Peyer's patch (tissue), 4 donors: ENCODE data around the gene MTF2.

Source experiments
- POLR2A ChIP-seq, 2 donors: fragments of 450-650 bp; IDR thresholded peaks; one replicate each; pipeline ENCODE4 v1.5.1; 2017; ENCODE audit warnings: antibody characterized with exemption in 2 of 2, mild to moderate bottlenecking in 2 of 2, moderate library complexity in 2 of 2
- TF ChIP-seq, protein P1 (sequence below), 6 experiments: fragments of 450-650 bp in 4 of 6; fragments of 200-600 bp in 2 of 6; sonication (generic) in 1 of 6; IDR thresholded peaks; one replicate each; pipeline ENCODE4 v1.5.1; 2017 to 2019; ENCODE audit warnings: antibody characterized with exemption in 6 of 6, mild to moderate bottlenecking in 3 of 6, moderate library complexity in 1 of 6

DNA sequence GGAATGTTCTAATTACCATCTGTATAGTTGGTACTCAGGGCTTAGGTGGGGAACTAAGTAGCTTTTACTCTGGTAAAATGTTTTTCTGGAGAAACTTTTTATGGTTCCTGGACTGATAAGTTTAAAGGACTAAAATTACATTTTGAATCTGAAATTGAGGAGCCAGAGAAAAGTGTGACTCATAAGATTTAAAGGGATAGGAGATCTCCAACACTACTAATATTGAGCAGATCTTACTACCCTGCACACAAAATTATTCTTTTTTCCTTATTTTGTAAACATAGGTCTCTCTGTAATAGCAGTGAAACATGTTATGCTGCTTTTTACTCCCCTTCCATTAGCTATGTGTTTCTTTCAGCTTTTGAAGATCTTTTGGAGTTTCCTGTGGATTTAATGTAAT, 32.5 kb downstream of the MTF2 start:
- TF ChIP-seq POLR2A (IDR thresholded peaks at IDR 0.05): no peak
- TF ChIP-seq, protein P1, sequence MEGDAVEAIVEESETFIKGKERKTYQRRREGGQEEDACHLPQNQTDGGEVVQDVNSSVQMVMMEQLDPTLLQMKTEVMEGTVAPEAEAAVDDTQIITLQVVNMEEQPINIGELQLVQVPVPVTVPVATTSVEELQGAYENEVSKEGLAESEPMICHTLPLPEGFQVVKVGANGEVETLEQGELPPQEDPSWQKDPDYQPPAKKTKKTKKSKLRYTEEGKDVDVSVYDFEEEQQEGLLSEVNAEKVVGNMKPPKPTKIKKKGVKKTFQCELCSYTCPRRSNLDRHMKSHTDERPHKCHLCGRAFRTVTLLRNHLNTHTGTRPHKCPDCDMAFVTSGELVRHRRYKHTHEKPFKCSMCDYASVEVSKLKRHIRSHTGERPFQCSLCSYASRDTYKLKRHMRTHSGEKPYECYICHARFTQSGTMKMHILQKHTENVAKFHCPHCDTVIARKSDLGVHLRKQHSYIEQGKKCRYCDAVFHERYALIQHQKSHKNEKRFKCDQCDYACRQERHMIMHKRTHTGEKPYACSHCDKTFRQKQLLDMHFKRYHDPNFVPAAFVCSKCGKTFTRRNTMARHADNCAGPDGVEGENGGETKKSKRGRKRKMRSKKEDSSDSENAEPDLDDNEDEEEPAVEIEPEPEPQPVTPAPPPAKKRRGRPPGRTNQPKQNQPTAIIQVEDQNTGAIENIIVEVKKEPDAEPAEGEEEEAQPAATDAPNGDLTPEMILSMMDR (IDR thresholded peaks at IDR 0.05): no peak
